ENCODE results near the gene LIN28A. TPM values are rescaled to one million over a fixed set of nuclear protein-coding genes. Genes with fewer than 3 reads are reported as not detected.

The LIN28A gene
- not detected for total RNA-seq

GRCh38 chr1:26410706-26411623, at the start of gene LIN28A:
Gene LIN28A (plus strand): TSS chr1:26410817. CDS start chr1:26410892, 75 bp downstream.
- Histone ChIP-seq H3K36me3 (no peaks in the 10 kb centered on the region), H3K9me3 (no peaks in the 10 kb centered on the region), H3K27me3 (peaks cover 0 to 74% of the 10 kb centered on the region in 2 donors), H3K4me3 (no peak within 1 kb of the TSS), H3K27ac (no peak within 1 kb of the TSS), H3K4me1 (peaks cover 0 to 4% (median 0%) of the 10 kb centered on the region in 4 donors)
- no peak for DNase-seq (ENCODE audit: low spot score in 2 of 2)
- WGBS, 2 donors, result 2% methylated on average over 29 to 37 of the region's 70 CpGs
- TF ChIP-seq EP300 (IDR thresholded peaks at IDR 0.05) (no peak), POLR2A (IDR thresholded peaks at IDR 0.05) (no peak)
- TF ChIP-seq, protein P1, sequence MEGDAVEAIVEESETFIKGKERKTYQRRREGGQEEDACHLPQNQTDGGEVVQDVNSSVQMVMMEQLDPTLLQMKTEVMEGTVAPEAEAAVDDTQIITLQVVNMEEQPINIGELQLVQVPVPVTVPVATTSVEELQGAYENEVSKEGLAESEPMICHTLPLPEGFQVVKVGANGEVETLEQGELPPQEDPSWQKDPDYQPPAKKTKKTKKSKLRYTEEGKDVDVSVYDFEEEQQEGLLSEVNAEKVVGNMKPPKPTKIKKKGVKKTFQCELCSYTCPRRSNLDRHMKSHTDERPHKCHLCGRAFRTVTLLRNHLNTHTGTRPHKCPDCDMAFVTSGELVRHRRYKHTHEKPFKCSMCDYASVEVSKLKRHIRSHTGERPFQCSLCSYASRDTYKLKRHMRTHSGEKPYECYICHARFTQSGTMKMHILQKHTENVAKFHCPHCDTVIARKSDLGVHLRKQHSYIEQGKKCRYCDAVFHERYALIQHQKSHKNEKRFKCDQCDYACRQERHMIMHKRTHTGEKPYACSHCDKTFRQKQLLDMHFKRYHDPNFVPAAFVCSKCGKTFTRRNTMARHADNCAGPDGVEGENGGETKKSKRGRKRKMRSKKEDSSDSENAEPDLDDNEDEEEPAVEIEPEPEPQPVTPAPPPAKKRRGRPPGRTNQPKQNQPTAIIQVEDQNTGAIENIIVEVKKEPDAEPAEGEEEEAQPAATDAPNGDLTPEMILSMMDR (IDR thresholded peaks at IDR 0.05), result no peak

DNA sequence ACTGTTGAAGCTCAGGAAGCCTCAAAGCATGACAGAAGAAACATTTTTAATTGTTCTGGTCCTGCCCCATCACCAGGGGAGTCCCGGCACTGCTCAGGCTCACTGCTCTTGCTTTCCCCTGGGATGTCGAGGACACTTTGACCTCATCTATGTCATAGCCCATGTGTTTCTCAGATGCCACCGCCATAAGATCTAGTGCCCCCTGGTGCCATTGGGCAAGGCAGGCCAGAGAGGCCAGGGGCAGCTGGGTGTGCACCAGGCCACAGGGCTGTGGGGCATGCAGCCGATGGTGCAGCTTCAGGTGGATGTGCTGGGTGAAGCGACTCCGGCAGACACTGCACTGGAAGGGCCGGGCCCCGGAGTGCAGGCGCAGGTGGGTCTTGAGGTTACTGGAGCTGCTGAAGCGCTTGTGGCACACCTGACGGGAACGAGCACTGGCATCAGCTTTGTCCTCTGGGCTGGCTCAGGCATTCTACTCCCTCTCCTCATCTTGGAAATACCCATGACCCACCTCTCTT, 49.0 kb upstream of the LIN28A start:
- H3K36me3 ChIP-seq, result no peaks in the 10 kb centered on the region
- no peak for TF ChIP-seq EP300 (IDR thresholded peaks at IDR 0.05)
- TF ChIP-seq POLR2A (IDR thresholded peaks at IDR 0.05), result no peak
- TF ChIP-seq, protein P1 (IDR thresholded peaks at IDR 0.05), result no peak
- H3K4me3 ChIP-seq, result no peak overlapping the region
- no peaks in the 10 kb centered on the region for H3K9me3 ChIP-seq
- H3K27ac ChIP-seq, result no peak overlapping the region
- no peak for DNase-seq (ENCODE audit: low spot score in 2 of 2)
- H3K27me3 ChIP-seq, result peaks cover 2 to 76% of the 10 kb centered on the region in 2 donors
- 83 to 97% methylated on average over 7 to 12 of the region's 12 CpGs for WGBS, 2 donors
- H3K4me1 ChIP-seq, result peaks cover 0 to 14% (median 5%) of the 10 kb centered on the region in 4 donors

DNA sequence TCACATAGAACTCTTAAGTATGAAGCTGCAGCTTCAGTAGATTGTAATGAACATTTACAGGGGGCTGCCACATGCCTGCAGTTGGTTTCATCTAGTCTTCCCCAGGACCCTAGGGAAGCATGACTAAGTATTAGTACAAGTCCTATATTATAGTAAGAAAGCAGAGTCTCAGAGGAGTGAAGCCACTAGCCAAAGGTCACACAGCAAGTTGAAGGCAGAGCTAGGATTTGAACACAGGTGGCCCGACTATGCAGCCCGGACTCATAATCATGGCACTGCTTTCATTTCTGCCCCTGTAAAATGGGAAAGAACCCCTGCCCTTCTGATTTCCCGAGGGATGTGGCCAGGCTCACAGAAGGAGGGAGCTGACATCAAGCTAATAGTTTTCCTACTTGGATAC, 48.3 kb upstream of the LIN28A start:
- H3K27me3 ChIP-seq, result peaks cover 2 to 76% of the 10 kb centered on the region in 2 donors
- H3K36me3 ChIP-seq, result no peaks in the 10 kb centered on the region
- WGBS, 2 donors, result 84 to 89% methylated on average over 3 of the region's 3 CpGs
- DNase-seq (ENCODE audit: low spot score in 2 of 2), result no peak
- no peaks in the 10 kb centered on the region for H3K9me3 ChIP-seq
- H3K27ac ChIP-seq, result no peak overlapping the region
- TF ChIP-seq POLR2A (IDR thresholded peaks at IDR 0.05) (no peak), EP300 (IDR thresholded peaks at IDR 0.05) (no peak)
- TF ChIP-seq, protein P1 (IDR thresholded peaks at IDR 0.05), result no peak
- H3K4me1 ChIP-seq, result peaks cover 0 to 14% (median 5%) of the 10 kb centered on the region in 4 donors
- no peak overlapping the region for H3K4me3 ChIP-seq

GRCh38 chr1:26363549-26364448, 46.8 kb upstream of the LIN28A start:
- TF ChIP-seq, protein P1 (IDR thresholded peaks at IDR 0.05), result peak; percentile 64 to 85 (median 78)
- no peak for TF ChIP-seq EP300 (IDR thresholded peaks at IDR 0.05)
- Histone ChIP-seq H3K9me3 (no peaks in the 10 kb centered on the region), H3K4me1 (peaks cover 0 to 14% (median 5%) of the 10 kb centered on the region in 4 donors), H3K36me3 (no peaks in the 10 kb centered on the region), H3K4me3 (no peak overlapping the region), H3K27me3 (peaks cover 2 to 68% of the 10 kb centered on the region in 2 donors), H3K27ac (no peak overlapping the region)
- DNase-seq (ENCODE audit: low spot score in 2 of 2), result peak; percentile 64 to 76
- WGBS, 2 donors, result 31 to 38% methylated on average over 26 of the region's 26 CpGs

All from tibial nerve (tissue), 4 donors.